ENCODE measurements around the gene ZNF234.

Gene ZNF234

GRCh38 chr19:44141191-44142058 is at the start of gene ZNF234:
TSS of gene ZNF234 (plus strand) at chr19:44141554. CDS start at chr19:44144633, 3,079 bp downstream.
- DNase-seq (ENCODE audit: extremely low read depth, low read depth): peak; percentile 45
- H3K4me3 ChIP-seq (replicated peaks; ENCODE audit: low read depth, low read length): peak within 1 kb of the TSS; percentile 67
- TF ChIP-seq, protein P1, sequence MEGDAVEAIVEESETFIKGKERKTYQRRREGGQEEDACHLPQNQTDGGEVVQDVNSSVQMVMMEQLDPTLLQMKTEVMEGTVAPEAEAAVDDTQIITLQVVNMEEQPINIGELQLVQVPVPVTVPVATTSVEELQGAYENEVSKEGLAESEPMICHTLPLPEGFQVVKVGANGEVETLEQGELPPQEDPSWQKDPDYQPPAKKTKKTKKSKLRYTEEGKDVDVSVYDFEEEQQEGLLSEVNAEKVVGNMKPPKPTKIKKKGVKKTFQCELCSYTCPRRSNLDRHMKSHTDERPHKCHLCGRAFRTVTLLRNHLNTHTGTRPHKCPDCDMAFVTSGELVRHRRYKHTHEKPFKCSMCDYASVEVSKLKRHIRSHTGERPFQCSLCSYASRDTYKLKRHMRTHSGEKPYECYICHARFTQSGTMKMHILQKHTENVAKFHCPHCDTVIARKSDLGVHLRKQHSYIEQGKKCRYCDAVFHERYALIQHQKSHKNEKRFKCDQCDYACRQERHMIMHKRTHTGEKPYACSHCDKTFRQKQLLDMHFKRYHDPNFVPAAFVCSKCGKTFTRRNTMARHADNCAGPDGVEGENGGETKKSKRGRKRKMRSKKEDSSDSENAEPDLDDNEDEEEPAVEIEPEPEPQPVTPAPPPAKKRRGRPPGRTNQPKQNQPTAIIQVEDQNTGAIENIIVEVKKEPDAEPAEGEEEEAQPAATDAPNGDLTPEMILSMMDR (IDR thresholded peaks at IDR 0.05; ENCODE audit: low read depth, low read length, missing control alignments): peak; percentile 7

- H3K4me3 ChIP-seq (replicated peaks; ENCODE audit: low read depth, low read length): no peak overlapping the region
- TF ChIP-seq, protein P1 (IDR thresholded peaks at IDR 0.05; ENCODE audit: low read depth, low read length, missing control alignments): no peak
- no peak for DNase-seq (ENCODE audit: extremely low read depth, low read depth)
Measured at GRCh38 chr19:44092108-44092507, 49.2 kb upstream of the ZNF234 start.

DNA sequence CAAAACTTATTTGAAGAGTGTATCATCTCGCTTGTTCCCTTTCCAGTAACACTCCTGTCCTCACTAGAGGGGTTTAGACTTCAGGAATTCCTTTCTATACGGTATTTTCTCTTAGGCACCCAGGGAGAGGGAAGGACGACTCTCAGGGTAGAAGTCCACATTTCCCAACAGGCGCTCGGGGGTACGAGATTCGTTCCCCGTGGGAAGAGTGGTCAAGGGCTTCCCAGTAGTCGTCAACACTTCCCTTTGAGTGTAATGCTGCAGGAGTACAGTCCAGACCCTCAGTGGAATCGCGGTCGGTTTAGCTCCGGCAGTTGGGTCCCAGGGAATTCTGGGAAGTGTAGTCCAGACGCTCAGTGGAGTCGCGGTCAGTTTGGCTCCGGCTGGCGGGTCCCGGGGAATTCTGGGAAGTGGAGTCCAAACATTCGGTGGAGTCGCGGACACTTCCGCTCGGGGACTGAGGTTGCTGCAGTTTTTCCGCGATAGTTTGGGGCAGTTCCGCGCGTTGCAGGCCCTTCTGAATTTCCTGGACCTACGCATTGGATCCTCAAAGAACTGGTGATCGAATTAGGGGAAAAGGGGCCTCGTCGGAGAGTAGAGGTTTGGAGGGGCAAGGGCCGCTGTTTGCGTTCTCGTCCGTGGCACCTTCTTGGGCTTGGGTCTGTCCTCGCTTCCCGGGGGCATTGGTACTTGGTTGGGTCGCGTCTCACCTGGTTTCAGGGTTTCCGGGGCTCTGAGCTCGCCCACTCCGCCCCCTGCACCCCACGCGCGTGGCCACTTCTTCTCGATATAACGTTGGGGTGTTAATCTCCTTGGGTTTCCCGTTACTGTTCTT is 47.2 kb upstream of the ZNF234 start, which contains the start of gene ZNF224:
Gene ZNF224, plus strand, starts transcription at position 431 of the 835 bp plus-strand sequence. CDS start 3,513 bp downstream, outside the sequence.
- DNase-seq (ENCODE audit: extremely low read depth, low read depth): peak; percentile 78
- H3K4me3 ChIP-seq (replicated peaks; ENCODE audit: low read depth, low read length): peak within 1 kb of the TSS; percentile 88
- TF ChIP-seq, protein P1 (IDR thresholded peaks at IDR 0.05; ENCODE audit: low read depth, low read length, missing control alignments): no peak

DNA sequence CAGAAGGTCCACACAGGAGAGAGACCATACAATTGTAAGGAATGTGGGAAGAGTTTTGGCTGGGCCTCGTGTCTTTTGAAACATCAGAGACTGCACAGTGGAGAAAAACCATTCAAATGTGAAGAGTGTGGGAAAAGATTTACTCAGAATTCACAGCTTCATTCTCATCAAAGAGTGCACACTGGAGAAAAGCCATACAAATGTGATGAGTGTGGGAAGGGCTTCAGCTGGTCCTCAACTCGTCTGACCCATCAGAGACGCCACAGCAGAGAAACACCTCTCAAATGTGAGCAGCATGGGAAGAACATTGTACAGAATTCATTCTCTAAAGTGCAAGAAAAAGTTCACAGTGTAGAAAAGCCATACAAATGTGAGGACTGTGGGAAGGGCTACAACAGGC is 33.6 kb upstream of the ZNF234 start:
- TF ChIP-seq, protein P1 (IDR thresholded peaks at IDR 0.05; ENCODE audit: low read depth, low read length, missing control alignments): no peak
- no peak overlapping the region for H3K4me3 ChIP-seq (replicated peaks; ENCODE audit: low read depth, low read length)
- DNase-seq (ENCODE audit: extremely low read depth, low read depth): no peak

DNA sequence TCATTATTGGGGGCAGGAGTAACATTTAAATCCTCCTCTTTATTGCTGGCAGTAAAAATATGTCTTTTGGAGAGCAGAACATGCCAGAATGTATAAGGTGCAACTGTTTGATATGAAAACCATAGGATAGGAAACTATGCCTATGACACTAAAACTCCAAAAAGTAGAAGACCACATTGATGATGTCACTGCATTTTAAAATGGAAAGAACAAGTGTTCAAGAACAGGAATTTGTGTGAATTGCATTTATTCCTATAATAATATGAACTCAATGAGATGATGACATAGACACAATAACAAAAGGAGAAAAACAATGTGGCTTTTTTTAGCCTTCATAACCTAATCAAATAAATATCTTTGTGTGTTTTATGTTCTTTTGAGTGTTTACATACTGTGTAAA is 31.9 kb upstream of the ZNF234 start:
- TF ChIP-seq, protein P1 (IDR thresholded peaks at IDR 0.05; ENCODE audit: low read depth, low read length, missing control alignments): no peak
- no peak for DNase-seq (ENCODE audit: extremely low read depth, low read depth)
- no peak overlapping the region for H3K4me3 ChIP-seq (replicated peaks; ENCODE audit: low read depth, low read length)

GRCh38 chr19:44111910-44112463 is 29.4 kb upstream of the ZNF234 start:
- TF ChIP-seq, protein P1 (IDR thresholded peaks at IDR 0.05; ENCODE audit: low read depth, low read length, missing control alignments): no peak
- peak overlapping the region; percentile 85 for H3K4me3 ChIP-seq (replicated peaks; ENCODE audit: low read depth, low read length)
- DNase-seq (ENCODE audit: extremely low read depth, low read depth): peak; percentile 53
